HG03565 (cell line): ENCODE results near the gene FBN1.

ENCODE experiments used
- ATAC-seq: cut with Tn5 transposase; IDR thresholded peaks from one replicate; pipeline ENCODE4 v1.9.1; 2021; ENCODE audit warnings: mild to moderate bottlenecking, moderate library complexity; ENCODE audit not compliant: unreplicated experiment

FBN1 gene

DNA sequence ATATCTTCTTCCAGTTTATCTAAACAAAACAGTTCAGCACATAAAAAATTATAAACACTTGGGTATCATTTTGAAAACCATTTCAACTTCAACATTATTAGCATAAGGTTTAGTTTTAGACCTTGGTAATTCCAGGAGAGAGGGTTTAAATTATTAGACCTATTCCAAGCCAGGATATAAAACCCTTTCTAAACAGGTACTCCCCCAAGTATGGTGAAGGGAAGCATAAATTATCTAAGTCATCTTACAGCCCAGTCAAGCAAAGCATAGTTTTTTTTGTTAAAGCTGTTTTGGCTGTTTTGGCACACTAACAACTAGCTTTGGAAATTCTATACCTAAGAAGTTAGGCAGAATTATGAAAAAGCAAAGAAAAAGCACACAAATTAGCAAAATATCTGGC is 87.3 kb downstream of the FBN1 start:
- no peak for ATAC-seq

DNA sequence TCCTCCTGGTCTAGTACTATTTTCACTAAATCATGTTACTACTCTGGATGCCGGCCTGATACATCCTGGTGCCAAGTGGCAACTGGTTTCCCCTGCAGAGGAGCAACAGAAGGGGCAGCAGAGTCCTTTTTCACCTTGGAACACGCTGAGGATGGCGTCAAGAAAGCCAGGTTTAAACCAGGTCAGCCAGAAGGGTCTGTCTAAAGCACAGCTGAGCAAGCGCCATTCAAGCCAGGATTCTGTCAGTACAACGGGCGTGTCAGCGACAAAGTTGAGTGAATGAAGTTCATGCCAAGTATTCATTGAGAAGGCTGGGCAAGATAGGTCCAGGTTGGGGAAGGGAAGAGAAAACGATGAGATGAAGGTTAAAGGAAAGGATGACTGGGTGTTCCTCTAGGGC is 88.2 kb downstream of the FBN1 start:
- ATAC-seq: no peak

DNA sequence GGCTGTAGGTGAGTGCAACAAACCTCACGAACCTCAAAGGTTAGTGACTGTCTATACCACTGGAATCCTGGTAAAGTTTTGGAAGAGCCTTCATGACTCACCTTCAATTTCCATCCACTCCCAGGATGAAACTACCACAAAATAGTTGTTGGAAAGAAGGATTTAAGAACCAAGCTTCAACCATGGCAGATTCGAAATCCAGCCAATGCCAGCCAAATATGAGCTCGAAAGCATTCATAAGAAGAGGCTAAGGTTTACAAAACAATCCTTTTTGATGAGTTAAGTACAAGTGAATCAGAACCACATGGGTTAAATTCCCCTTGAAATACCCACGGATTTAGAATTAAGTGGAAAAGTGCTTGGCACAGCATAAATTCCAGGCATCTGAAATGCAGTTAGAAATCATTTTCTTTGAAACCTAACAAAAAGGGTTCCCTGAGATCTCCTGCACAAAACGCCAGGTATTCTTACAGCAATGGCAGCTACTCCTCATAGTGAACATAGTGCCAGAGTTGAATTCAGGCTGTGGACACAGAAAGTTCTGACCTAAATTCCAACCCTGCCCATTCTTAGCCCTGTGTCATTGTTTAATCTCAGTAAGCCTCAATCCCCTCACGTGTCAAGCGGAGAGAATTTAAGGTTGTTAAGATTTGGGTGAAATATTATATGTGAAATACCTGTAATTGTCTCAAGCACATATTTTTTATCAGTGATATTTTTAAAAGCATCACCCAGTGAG is 89.2 kb downstream of the FBN1 start:
- no peak for ATAC-seq

DNA sequence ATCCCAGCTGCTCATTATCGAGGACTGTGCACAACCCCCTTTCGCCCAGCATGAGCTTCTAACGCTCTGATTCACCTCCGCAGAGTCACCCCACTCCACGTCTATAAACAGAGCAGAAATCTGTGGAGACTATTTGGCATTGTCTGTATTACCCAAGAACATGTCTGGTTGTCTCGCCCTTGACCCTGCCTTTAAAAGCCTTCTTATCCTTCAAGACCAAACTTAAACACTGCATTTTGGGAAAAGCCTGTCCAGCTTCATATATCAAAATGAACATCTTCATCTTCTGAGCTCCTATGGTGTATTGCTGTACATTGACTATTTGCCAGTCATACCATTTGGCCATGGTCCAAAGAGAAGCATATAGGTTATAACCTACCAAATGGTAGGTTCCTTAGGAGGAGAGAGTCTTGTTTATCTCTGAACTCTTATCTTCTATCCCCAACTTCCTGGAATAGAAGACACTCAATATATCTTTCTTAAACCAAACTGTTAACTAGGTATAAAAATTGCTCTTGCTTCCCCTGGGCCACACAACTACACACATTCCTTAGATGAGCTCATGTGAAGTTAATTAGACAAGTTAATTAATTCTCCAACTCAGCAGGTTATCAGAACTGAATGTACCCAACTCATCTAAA is 90.1 kb downstream of the FBN1 start:
- ATAC-seq: no peak

DNA sequence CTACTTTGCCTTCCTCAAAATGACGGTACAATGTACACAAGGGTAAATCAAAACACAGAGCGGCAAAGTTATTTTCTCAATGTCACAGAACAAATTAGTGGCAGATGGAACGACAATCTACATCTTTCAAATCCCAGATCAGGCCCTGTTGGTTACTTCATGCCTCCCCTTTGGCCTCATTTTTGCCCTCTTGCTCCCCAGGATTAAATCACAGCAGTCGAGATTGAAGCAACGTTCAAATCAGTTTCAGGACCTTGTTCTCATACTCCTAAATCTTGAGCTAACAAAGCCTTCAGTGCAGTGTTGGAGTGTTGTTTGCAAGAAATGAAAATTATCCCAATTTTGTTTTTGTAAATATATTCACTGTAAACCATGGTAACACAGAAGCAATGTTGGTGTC is 91.4 kb downstream of the FBN1 start:
- no peak for ATAC-seq

DNA sequence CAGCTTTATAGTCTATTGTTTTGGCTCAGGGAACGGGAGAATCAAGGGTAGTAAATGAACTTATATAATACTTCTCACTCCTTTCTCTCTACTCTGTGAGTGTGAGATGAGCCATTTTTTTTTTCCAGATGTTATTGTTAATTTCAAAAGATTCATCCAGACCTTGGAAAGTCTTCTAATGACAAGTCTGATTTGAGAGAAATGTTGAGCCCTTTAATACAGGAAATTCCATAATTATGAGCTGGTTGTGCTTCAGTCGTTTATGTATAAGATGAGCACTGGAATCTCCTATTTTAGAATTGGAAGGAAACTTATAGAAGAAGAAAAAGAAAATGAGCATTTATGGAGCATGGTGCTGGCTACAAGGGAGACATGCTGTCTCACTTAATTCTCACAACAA is 92.0 kb downstream of the FBN1 start:
- ATAC-seq: no peak

DNA sequence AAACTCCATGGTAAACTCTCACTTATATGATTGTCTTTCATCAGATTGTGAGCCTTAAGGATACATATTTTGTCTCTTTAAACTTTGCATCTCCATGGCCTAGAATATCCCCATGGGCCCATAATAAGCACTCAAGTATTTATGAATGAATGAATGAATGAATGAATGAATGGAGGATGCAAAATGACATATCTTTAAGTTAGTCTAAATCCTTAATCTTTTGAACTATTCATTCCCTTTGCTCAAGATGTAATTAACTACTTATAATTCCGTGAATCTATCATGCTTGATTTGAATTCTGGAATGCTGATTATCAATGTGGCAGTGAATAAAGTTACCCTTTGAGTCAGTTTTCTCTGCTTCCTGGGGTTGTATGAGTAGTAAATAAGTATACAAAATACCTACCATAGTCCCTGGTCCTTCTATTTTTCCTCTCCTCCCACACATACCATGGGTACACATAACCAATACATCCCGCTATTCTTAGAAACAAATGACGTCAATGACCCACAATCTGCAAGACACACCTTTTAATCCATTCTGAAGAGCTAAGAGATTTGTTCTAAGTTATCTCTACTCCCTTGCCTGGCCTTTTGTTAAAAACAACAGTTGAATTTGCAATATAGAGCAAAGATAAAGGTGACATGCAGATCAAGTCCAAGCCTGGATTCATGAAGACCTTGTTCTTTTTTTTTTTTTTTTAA is 94.5 kb downstream of the FBN1 start:
- no peak for ATAC-seq

DNA sequence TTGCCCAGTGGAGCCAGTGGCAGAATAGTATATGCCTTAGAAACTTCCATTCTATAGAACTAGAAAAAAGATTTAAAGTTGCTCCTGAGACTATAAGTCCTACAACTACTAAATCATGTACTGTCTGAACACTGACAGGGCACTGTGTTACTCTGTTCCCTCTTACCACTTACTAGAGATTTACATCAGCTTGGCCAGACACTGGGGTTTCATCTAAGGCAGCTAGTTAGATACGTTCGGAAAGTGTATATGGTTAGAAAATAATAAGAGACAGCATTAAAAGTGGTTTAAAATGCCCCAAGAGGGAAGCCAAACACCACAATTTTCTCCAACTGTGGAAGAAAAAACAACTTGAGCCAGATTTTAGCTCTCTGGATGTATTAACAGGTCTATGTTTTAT is 97.1 kb downstream of the FBN1 start:
- no peak for ATAC-seq

DNA sequence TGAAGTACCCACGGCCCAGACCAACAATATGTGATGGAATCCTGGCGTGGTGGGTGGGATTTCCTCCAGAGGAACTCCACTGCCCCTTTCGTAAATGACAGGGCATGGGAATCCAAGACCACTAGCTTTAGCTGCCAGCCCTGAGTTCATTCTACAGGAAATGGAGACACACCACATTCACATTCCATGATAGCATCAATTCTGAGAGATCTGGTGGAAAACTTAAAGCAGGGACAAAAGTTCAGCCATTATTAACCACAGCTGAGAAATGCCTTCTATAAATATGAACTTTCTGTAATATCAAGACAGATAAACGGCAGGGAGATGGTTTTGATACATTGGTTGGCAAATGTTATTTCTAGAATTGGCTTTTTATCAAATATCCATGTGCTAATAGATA is 98.2 kb downstream of the FBN1 start:
- no peak for ATAC-seq

DNA sequence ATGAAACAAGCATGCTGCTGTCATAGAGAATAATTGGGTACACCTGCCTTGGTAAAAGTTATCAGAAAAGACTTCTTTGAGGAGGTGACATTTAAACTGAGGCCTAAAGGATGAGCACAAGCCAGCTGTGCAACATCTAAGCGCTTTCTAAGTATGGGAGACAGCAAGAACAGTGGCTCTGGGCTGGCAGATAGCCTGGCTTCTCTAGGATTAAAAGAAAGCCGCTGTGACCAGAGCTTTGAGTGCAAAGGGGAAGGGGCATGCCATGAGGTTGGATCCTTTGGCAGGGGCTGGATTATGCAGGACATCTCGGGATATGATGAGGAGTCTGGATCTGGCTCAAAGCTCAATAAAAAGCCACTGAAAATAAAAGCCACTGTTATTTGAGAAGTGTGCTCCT is 99.2 kb downstream of the FBN1 start:
- no peak for ATAC-seq

DNA sequence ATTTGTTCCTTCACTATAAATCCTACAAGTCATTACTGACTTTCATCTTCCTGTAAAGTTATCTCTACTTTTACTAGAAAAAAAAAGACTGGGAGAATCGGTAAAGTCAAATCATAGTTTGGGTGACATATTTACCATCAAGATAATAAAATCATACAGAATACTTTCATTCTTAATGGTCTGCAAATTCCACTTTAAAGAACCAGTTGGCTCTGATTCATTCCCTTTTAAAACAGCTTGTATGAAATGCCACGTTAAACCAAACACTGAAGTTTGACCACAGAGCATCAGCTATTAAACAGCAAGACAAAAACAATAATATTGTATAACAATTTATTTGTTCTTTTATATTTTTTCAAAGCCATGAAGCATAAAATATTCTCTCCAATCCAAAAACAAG is 100.7 kb downstream of the FBN1 start:
- no peak for ATAC-seq

DNA sequence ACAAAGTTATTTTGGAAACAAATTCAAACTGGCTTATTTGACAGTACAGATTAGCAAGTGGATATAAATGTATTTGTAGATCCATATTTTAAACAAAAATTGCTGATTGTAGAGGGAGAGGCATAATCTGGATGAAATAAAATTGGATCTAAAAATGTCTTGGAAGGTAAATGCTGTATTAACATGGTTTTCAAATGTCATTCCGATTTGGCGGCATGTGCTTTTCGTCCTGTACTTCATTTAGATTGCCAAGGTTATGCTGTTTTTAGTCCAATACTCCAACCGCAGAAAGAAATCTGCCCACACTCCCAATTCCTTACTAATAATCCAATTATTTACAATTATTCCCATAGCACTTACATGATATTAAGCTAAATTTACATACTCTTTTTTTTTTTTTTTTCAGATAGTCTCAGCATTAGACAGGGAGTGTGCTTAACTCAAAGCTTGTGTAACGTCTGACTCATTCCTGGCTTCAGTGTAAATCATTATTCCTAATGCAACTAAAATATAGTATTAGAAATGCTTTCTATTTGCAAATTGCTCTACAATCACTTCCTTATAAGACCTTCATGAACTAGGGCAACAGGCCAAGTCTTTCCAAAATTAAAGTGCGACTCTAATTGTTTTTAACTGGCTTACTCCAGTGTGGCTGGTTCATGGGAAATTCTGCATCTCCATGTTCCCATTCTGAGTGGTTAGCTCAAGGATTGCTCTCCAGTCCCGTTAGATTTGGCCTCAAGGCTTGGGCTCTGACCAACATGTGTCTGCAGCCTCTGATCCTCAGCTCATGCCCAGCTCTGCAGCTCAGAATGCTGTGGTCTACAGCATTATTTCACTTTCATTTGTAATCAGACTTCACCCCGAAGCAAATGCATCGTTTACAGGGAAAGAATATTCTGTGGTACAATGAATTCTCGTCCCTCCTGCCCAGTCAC is 103.9 kb downstream of the FBN1 start:
- peak; percentile 56 for ATAC-seq

DNA sequence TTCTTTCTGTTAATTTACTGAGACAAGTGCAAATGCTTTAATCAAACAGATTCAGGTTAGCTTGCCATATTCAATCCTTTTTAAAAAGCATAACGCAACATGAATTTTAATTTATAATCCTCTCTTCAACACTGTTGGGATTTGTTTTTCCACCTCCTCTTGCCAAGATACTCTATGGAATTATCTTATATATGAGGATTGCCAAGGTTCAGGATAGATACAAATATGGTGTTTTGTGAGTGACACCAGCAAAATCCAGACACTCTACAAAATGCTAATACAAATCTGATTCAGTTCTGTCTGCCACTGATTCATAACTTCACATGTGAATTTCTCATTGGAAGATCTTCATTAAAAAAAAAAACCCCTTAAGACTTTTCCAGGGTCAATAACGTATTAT is 104.8 kb downstream of the FBN1 start:
- no peak for ATAC-seq

DNA sequence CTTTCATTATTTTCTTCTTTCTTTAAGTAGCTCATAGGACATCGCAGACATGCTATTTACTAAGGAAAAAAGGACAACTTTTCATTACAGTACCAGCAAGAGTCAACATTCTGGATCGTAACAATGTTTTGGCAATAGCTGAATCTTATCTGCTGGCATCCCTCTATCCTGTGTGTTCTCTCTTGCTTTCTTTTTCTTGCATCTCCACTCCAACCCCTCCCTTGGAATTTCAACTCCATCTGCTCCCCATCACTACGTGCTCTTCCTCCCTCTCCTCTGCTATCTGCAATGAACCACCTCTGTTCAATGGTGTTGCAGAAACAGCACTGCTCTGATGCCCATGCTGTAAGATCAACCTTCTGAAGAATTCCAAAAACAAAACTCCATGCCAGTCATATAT is 106.6 kb downstream of the FBN1 start:
- ATAC-seq: no peak

DNA sequence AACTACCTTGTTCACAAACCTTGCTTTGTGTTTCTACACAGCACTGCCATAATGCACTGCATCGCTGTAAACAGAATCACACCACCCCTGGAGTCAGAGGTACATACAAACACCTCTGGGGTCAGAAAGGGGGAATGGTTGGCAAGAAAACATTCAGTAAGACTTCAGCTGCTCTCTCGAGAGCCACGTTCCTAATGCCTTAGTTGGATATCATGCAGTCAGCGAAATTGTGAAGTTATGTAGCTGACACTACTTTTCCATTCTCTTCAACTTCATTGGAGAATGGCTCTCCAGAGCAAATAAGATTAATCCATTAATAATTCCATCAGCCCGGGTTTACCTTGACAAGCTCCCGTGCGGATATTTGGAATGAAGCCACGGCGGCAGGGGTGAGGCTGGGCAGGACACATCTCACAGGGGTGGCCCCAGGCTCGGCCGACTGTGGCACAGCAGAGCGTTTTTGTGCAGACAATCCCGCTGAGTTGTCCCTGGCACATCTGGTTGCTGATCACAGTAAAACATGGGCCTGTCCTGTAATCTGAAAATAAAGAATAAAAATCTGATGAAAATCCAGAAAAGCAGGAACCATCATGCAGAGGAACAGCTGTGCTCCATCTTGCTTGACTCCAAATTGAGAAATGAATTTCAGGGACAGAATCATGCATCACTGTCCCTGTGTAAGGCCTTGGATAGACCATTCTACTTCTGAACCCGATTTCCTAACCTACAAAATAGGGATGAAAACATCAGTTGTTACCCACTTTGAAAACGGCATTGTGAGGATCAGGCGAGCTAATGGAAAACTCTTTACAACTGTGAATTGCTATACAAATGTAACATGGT is 108.0 kb downstream of the FBN1 start:
- no peak for ATAC-seq

DNA sequence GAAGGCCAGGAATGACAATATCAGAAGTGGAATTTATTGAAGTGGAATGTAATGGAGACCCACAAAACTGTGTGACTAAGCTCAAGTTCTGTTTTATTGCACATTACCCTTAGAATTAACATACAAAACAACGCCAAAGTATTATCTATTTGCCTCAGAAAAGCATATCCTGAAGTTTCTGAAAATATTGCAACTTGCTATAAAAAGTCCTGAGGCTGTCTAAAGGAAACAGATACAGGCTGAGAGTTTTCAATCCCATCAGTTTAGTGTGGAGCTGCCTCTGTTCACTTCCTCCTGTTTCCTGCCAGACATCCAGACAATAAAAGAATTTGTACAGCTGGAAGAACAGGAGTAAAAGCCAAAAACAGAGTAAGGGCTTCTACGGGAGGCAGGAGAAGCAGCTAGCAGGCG is 108.8 kb downstream of the FBN1 start:
- ATAC-seq: no peak

DNA sequence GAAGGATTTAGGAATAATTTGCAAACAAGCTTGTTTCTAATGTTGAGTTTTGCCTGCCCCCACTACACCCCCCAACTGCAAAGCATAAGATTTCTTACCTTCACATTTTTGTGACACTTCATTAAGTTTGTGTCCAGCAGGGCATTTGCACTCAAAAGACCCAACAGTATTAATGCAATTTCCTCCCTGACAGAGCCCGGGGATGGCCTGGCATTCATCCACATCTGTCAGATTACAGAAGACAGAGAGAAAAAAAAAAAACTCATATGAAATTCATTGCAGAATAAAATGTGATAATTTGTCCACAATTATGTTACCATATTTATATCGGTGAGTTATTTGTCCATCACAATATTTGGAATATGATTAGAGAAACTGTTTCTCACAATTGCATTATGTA is 111.5 kb downstream of the FBN1 start:
- ATAC-seq: no peak

DNA sequence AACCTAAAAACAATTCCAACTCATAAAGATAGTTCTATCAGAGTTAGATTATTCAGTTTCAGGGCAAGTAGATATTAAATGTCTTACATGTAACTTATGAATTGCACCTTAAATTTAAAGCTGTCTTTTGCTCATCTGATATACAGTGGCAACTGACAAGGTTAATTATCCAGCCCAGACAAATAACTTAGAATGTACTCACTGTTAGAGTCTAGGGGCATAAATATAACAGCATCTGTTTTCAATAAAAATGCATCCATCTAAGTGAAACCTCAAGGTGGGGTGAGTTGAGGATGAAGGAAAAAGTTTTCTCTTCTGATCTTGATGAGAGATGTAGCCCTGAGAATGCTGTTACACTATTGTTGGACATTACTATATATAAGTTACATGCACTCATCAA is 112.6 kb downstream of the FBN1 start:
- no peak for ATAC-seq

DNA sequence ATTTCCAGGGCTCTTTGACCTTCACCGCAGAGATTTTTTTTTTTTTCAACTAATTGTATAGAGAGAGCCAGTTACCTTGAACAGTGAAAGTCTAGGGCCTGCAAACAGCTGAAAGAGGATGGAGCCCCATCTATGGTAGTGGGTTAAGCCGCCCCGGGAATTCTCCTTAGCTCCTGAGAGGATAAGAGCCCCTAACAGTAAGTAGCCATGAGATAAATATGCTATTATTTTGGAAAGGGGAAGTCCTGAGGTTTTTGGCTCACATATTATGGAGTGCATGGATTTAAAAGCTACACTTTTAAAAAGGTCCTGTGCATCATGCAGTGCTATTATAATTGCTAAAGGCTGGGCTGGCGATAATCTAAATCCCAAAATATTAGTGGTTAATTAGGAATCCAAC is 115.0 kb downstream of the FBN1 start:
- no peak for ATAC-seq

DNA sequence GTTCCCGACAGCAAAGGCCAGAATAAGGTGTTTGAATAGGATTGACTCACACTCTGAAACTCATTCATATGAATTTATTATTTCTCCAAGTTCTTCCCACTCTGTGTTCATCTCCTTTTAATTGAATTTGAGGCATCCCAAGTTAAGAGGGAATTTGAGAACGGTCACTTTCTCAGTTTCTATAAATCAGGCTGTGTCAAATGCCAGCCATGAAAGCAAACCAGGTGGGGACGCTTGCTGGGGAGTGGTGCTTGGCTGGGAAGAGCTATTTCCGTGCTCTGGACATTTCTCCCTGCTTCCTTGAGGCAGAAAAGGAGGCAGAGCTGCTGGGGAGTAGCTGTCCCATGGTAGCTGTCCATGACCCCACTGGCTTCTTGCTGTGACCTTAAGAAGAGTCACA is 116.6 kb downstream of the FBN1 start:
- no peak for ATAC-seq
